HG02678 (cell line): ENCODE results near the gene HPCAL1.

ENCODE experiments used
- ATAC-seq: cut with Tn5 transposase; IDR thresholded peaks from one replicate; pipeline ENCODE4 v1.9.1; 2021; ENCODE audit warnings: mild to moderate bottlenecking, moderate library complexity; ENCODE audit not compliant: unreplicated experiment

Gene HPCAL1

DNA sequence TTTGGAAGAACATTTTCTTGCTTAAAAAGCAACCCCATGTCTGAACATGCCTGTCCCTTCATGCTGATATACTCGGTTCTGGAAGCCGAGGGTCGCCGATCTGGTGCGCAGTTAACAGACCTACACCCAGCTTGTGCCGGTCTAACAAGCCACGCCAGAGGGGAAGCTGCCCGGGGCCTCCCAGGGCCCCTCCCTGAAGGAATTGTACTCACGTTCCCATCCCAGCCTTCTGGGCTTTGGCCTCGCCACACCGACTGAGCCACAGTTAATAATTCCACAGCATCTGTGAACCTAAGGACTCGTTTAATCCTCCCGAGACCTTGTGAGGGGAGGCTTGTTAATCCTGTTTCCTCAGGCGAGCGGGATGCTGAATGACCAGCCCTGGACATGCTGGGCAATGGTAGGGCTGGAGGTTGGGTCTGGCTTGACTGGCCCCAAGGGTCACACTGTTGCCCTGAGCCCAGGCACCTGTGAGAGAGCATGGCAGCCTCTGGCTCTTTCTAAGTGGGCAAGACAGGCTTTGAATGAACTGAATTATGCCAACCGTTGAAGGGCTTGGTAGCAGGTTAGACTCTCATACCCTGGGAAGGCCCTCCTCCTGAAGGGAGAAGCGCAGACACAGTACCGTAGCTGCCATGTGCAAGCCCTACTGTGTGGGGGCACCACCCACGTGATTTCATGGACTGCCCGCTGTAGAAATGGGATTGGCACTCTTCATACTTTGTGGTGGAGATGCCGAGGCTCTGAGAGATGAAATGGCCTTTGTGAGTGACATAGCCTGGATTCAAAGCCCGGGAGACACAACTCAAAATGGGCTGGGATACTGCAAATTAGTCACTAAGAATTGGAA lies 173.3 kb downstream of the HPCAL1 start:
- ATAC-seq = no peak

DNA sequence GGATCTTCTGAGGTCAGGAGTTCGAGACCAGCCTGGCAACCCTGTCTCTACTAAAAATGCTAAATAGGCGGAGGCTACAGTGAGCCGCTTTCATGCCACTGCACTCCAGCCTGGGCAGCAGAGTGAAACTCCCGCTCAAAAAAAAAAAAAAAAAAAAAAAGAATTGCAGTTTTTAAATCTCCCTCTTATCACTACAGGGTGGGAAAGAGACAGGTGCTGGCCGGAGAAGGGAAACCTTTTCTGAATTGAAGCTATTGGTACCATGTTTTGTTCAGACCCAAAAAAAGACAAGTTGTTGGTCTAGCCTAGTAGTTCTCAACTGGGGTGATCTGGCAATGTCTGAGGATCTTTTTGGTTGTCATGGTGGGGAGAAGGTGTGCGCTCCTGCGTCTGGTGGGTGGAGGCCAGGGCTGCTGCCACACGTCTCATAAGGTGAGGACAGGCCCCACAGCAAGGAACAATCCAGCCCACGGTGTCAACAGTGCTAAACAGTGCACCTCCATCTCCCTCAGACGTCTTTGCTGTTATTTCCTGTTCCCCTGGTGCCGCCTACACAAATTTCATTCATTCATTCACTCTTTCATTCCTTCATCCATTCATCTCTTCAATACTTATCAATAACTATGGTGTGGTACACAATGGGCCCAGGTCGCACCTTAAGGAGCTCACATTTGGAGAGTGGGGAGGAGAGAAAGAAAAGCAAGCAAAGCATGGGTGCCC lies 174.2 kb downstream of the HPCAL1 start:
- no peak for ATAC-seq
